K562 (cell line): Measurements from ENCODE around the gene RALB. TPM values are rescaled to one million over a fixed set of nuclear protein-coding genes. Genes with fewer than 3 reads are reported as not detected.

Experiments
- ATAC-seq: fragments of 200-7000 bp; cut with Tn5 transposase; 3 replicates; pipeline ENCODE4 v1.9.1; 2020; ENCODE audit warnings: moderate library complexity
- BruUV-seq: library from RNA; stranded (reverse); fragments of 400-500 nt; replicated peaks from 2 replicates; lab custom pipeline; 2021; lab: Mats Ljungman, UMichigan
- CTCF ChIA-PET: fragments of 300-600 bp; formaldehyde crosslinking; extraction: SDS; loops from one replicate; lab custom pipeline; 2021; ENCODE audit warnings: low intra/inter-chr PET ratio; lab: Yijun Ruan, JAX
- POLR2A ChIA-PET: fragments of 300-600, 350-650 bp; sonication (Branson Sonifier 250); formaldehyde crosslinking; extraction: SDS; loops from one replicate; lab custom pipeline; 2021; ENCODE audit warnings: antibody characterized with exemption, inconsistent platforms; lab: Yijun Ruan, JAX
- DNase-seq, 4 experiments: peaks; one replicate each; pipeline versions ENCODE4 v3.0.0 to v3.0.0-alpha.2; 2011 to 2018; ENCODE audit warnings: low spot score in 3 of 4, mixed read lengths in 3 of 4; ENCODE audit errors: extremely low read depth in 1 of 4
- FAIRE-seq: peaks from 2 replicates; lab custom pipeline; 2011; peaks lifted over from hg19 to GRCh38; lab: Jason Lieb, UNC
- H2AFZ ChIP-seq: 2 replicates; pipeline ENCODE4 v1.6.0; 2011; ENCODE audit warnings: low read depth, low read length, control low read depth, inconsistent platforms
- H3K27ac ChIP-seq: fragments of 200-600 bp; 3 replicates; pipeline ENCODE4 v1.8.0; 2011; ENCODE audit warnings: low read depth, mild to moderate bottlenecking, control low read depth, inconsistent platforms, low read length, moderate library complexity, mixed read lengths; ENCODE audit errors: extremely low read depth
- H3K27me3 ChIP-seq, 2 experiments: fragments of 300-600 bp in 1 of 2; 2 replicates in 1 of 2; 3 replicates in 1 of 2; pipeline versions ENCODE4 v1.6.0 to v1.8.0; 2011; ENCODE audit warnings: inconsistent platforms in 2 of 2, low read length in 2 of 2, mild to moderate bottlenecking in 1 of 2, mixed read lengths in 1 of 2, moderate library complexity in 1 of 2; ENCODE audit not compliant: control insufficient read depth in 2 of 2, insufficient read depth in 2 of 2
- H3K36me3 ChIP-seq: fragments of 300-600 bp; 3 replicates; pipeline ENCODE4 v1.8.0; 2011; ENCODE audit warnings: mild to moderate bottlenecking, low read length, inconsistent platforms; ENCODE audit not compliant: control insufficient read depth, insufficient read depth
- H3K4me1 ChIP-seq, 2 experiments: fragments of 200-600 bp in 1 of 2; replicated peaks in 1 of 2; 2 replicates in 1 of 2; 3 replicates in 1 of 2; pipeline versions ENCODE4 v1.5.1 to v1.8.0; 2011; ENCODE audit warnings: inconsistent platforms in 2 of 2, low read length in 2 of 2, mild to moderate bottlenecking in 1 of 2, mixed read lengths in 1 of 2, moderate library complexity in 1 of 2; ENCODE audit not compliant: control insufficient read depth in 2 of 2, insufficient read depth in 2 of 2
- H3K4me2 ChIP-seq: 2 replicates; pipeline ENCODE4 v1.6.1; 2011; ENCODE audit warnings: low read length, control low read depth, inconsistent platforms, mixed read lengths; ENCODE audit not compliant: insufficient read depth
- H3K4me3 ChIP-seq: fragments of 200-600 bp; sonication (generic), shearing (Covaris generic); 2 replicates; pipeline ENCODE4 v1.5.1; 2016; ENCODE audit warnings: control low read depth, inconsistent platforms
- H3K79me2 ChIP-seq: fragments of 200-600 bp; 3 replicates; pipeline ENCODE4 v1.8.0; 2011; ENCODE audit warnings: low read length, inconsistent platforms; ENCODE audit not compliant: control insufficient read depth, insufficient read depth
- H3K9ac ChIP-seq, 2 experiments: 2 replicates each; pipeline versions ENCODE4 v1.6.0 to v1.6.1; 2011; ENCODE audit warnings: low read depth in 2 of 2, low read length in 2 of 2, control low read depth in 1 of 2, inconsistent platforms in 1 of 2, mild to moderate bottlenecking in 1 of 2, mixed read lengths in 1 of 2; ENCODE audit not compliant: insufficient read depth in 1 of 2
- H3K9me1 ChIP-seq: one replicate; pipeline ENCODE4 v1.6.0; 2011; ENCODE audit warnings: inconsistent platforms, mild to moderate bottlenecking, low read length, moderate library complexity; ENCODE audit not compliant: control insufficient read depth, insufficient read depth
- H3K9me3 ChIP-seq: replicated peaks from 2 replicates; pipeline ENCODE4 v1.5.1; 2011; ENCODE audit warnings: low read depth, low read length, inconsistent platforms; ENCODE audit not compliant: control insufficient read depth, insufficient read depth
- H4K20me1 ChIP-seq: replicated peaks from 2 replicates; pipeline ENCODE4 v1.6.1; 2011; ENCODE audit warnings: low read length, inconsistent platforms, mixed read lengths; ENCODE audit not compliant: control insufficient read depth, insufficient read depth
- CEBPB ChIP-seq: fragments of 450-650 bp; IDR thresholded peaks from 2 replicates; pipeline ENCODE4 v1.6.1; 2016; ENCODE audit warnings: missing genetic modification characterization, missing compliant biosample characterization
- IRF9 ChIP-seq: fragments of 450-650 bp; IDR thresholded peaks from 2 replicates; pipeline ENCODE4 v1.6.1; 2016; ENCODE audit warnings: missing biosample characterization, missing genetic modification characterization
- SIN3A ChIP-seq, 2 experiments: fragments of 150-350 bp in 1 of 2; IDR thresholded peaks; 2 replicates each; pipeline ENCODE4 v1.6.1; 2011 to 2016; ENCODE audit warnings: borderline replicate concordance in 2 of 2, low read depth in 2 of 2, low read length in 2 of 2, mild to moderate bottlenecking in 2 of 2, moderate library complexity in 2 of 2; ENCODE audit not compliant: control insufficient read depth in 1 of 2
- WHSC1 ChIP-seq: IDR thresholded peaks from one replicate; pipeline ENCODE4 v1.6.1; 2012; ENCODE audit warnings: low read length, control low read depth, inconsistent platforms
- ZNF12 ChIP-seq: sonication (generic); formaldehyde crosslinking; IDR thresholded peaks from 2 replicates; pipeline ENCODE4 v1.4.0; 2020; ENCODE audit warnings: mild to moderate bottlenecking, missing genetic modification reagents
- ZNF24 ChIP-seq: fragments of 450-650 bp; IDR thresholded peaks from 2 replicates; pipeline ENCODE4 v1.6.1; 2016
- WGBS: fragments of 100-300 bp; shearing (Covaris generic); methylation state at CpG from one replicate; pipeline ENCODE4 v1.1.6; 2016; ENCODE audit warnings: low coverage, mixed read lengths; ENCODE audit not compliant: insufficient coverage; ENCODE audit errors: missing lambda C conversion rate; 5-methylcytosine and 5-hydroxymethylcytosine counted together
- in situ Hi-C: fragments of 300-500 bp; cut with MboI; formaldehyde crosslinking; loops from 4 replicates; pipeline ENCODE4 v1.15.0; 2018; ENCODE audit warnings: inconsistent platforms, mixed read lengths
- intact Hi-C: fragments of 100-400 bp; cut with micrococcal nuclease; formaldehyde crosslinking; loops from 2 replicates; pipeline ENCODE4 v1.14.2; 2022
- polyA plus RNA-seq, 8 experiments: library from polyadenylated mRNA; depleted of rRNA in 4 of 8; stranded (reverse) in 5 of 8; unstranded in 3 of 8; fragments of >200 nt; fragmentation: Nextera tagmentation in 2 of 8; fragmentation: Illumina TruSeq in 1 of 8; extraction: Ambion mirVana in 2 of 8; extraction: Trizol in 1 of 8; gene quantifications; 2 replicates each; pipeline versions ENCODE4 v1.2.1 to v1.2.3, GENCODE V29; 2011 to 2014; ENCODE audit warnings: inconsistent platforms in 1 of 8, missing spikeins in 1 of 8
- total RNA-seq, 7 experiments: library from RNA; depleted of rRNA in 6 of 7; stranded (reverse); fragments of >200 nt in 6 of 7; fragmentation: Illumina TruSeq in 2 of 7; extraction: Trizol in 2 of 7; gene quantifications; 2 replicates each; pipeline versions ENCODE4 v1.2.1 to v1.2.3, GENCODE V29; 2011 to 2021; ENCODE audit warnings: low replicate concordance in 1 of 7

Gene RALB
- total and polyA plus RNA-seq, 9 of the 15 experiments (the other 6 are each of a cell fraction or from before 2014, with no cell fraction given) = 14.8 to 65.6 (median 38.4) TPM

DNA sequence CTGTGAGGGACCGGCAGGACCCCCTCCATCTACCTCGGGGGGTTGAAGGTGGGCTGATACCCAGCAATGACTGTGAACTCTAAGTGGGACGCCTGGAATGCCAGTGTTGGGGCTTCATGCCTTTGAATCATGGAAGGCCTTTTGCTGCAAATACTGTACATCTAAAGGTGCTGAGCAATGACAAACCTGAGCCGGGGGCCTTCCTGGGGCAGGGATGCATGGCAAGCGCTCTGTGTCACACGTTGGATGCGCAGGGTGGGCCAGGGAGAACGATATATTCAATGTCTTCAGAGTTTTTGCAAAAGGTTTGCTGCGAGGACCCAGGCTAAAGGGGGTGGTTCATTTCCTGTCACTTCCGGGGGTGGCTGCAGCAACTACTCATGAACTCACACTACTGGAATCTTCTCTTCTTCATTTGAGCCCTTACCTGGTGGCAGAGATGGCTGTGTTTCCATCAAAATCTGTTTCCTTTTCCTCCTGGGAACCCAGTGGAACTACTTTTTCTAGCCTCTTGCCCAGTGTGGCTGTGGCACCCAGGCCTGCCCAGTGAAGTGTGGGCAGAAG, 69.2 kb downstream of the RALB start (continued):
- no peak for TF ChIP-seq IRF9
- TF ChIP-seq SIN3A (IDR thresholded peaks at IDR 0.05; ENCODE audit: borderline replicate concordance in 2 of 2, control insufficient read depth in 1 of 2, low read depth in 2 of 2, low read length in 2 of 2) = no peak
- TF ChIP-seq ZNF24 = no peak
- TF ChIP-seq, all 486 proteins: peak for 0

- H3K4me3 ChIP-seq = no peak overlapping the region
- CTCF ChIA-PET = no interaction called here
- in situ Hi-C loops = no loop called here
- no peaks in the 10 kb centered on the region for H3K9me1 ChIP-seq
- no peaks in the 10 kb centered on the region for H3K36me3 ChIP-seq
- no peaks in the 10 kb centered on the region for H3K9me3 ChIP-seq
- POLR2A ChIA-PET = interaction anchor here (0.6 kb wide), 1 partner anchor 1310 kb away, joined by 4 read pairs; no protein-coding TSS in a partner anchor
- peaks cover 44 to 82% of the 10 kb centered on the region in 2 experiments for H3K27me3 ChIP-seq
- TF ChIP-seq CEBPB (tag) (no peak), ZNF12 (peak; percentile 90), WHSC1 (no peak)
- DNase-seq = no peak
- no peak overlapping the region for H3K9ac ChIP-seq
- H3K4me1 ChIP-seq = peaks cover 10 to 14% of the 10 kb centered on the region in 2 experiments; a peak in 4 of 5 replicates
- no peak overlapping the region for H2AFZ ChIP-seq
- no peaks in the 10 kb centered on the region for H3K79me2 ChIP-seq
- FAIRE-seq = no peak
- no peak for ATAC-seq
- 45% methylated on average over 7 of the region's 7 CpGs for WGBS
- H3K4me2 ChIP-seq = no peak overlapping the region
- peaks cover 19% of the 10 kb centered on the region; the same call in 1 of the 2 replicates for H4K20me1 ChIP-seq
- BruUV-seq = no TSS peak
- intact Hi-C loops = no loop called here
- H3K27ac ChIP-seq = no peak overlapping the region
Measured at GRCh38 chr2:120322329-120322728, 69.7 kb downstream of the RALB start.
